Chondrocyte (in vitro differentiated cells): Measurements from ENCODE around the gene HLA-DRB5. TPM values are rescaled to one million over a fixed set of nuclear protein-coding genes. Genes with fewer than 3 reads are reported as not detected.
"Not testable (repeated sequence)": the region's sequence is repeated elsewhere in the genome, so short reads cannot be mapped to it uniquely, and the experiment has no call there.

Experiments
- DNase-seq: peaks from one replicate; pipeline ENCODE4 v3.0.0; 2021; ENCODE audit warnings: mixed read lengths, low spot score
- H3K27ac Mint-ChIP-seq: one replicate; pipeline ENCODE4 v1.8.0; 2021; ENCODE audit warnings: mild to moderate bottlenecking, moderate library complexity, mixed read lengths; ENCODE audit not compliant: unreplicated experiment
- H3K27me3 Mint-ChIP-seq: 2 replicates; pipeline ENCODE4 v1.8.0; 2021; ENCODE audit warnings: low read depth, mixed read lengths
- H3K36me3 Mint-ChIP-seq: 2 replicates; pipeline ENCODE4 v1.8.0; 2021; ENCODE audit warnings: low read depth, mixed read lengths
- H3K4me1 Mint-ChIP-seq: 2 replicates; pipeline ENCODE4 v1.8.0; 2021; ENCODE audit warnings: low read depth, mild to moderate bottlenecking, mixed read lengths
- H3K4me3 Mint-ChIP-seq: one replicate; pipeline ENCODE4 v1.8.0; 2021; ENCODE audit warnings: mild to moderate bottlenecking, moderate library complexity, mixed read lengths; ENCODE audit not compliant: unreplicated experiment
- H3K9me3 Mint-ChIP-seq: 2 replicates; pipeline ENCODE4 v1.8.0; 2021; ENCODE audit warnings: low read depth, mixed read lengths
- CTCF ChIP-seq: fragments of 200-600 bp; sonication (generic); IDR thresholded peaks from 2 replicates; pipeline ENCODE4 v1.5.0; 2021; ENCODE audit warnings: antibody characterized with exemption, mild to moderate bottlenecking, moderate library complexity
- long read RNA-seq: library from polyadenylated mRNA; stranded (forward); transcript quantifications from one replicate; pipeline ENCODE4 v2.0.0, GENCODE V29; 2021
- total RNA-seq: library from RNA; stranded (reverse); gene quantifications from 3 replicates; pipeline ENCODE4 v1.2.1, GENCODE V29; 2021

Gene HLA-DRB5
- total RNA-seq, result not detected in 3 replicates
- long read RNA-seq, result 0 reads

GRCh38 chr6:32529697-32530430, at the start of gene HLA-DRB5:
Gene HLA-DRB5, minus strand, starts transcription at chr6:32530287. Its CDS starts 63 bp downstream, at chr6:32530224.
- Mint-ChIP-seq H3K4me1 (no peaks in the 10 kb centered on the region), H3K36me3 (no peaks in the 10 kb centered on the region), H3K9me3 (no peaks in the 10 kb centered on the region), H3K27me3 (peaks cover 13% of the 10 kb centered on the region), H3K4me3 (no peak within 1 kb of the TSS), H3K27ac (no peak within 1 kb of the TSS)
- DNase-seq, result no peak
- no peak for TF ChIP-seq CTCF

- Mint-ChIP-seq H3K4me1 (peaks cover 6% of the 10 kb centered on the region), H3K27me3 (peaks cover 32% of the 10 kb centered on the region)
- DNase-seq, result no peak
These were observed 48.9 kb upstream of the HLA-DRB5 start for GRCh38 chr6:32578962-32579361.

GRCh38 chr6:32577493-32577892, 47.4 kb upstream of the HLA-DRB5 start:
- H3K27ac Mint-ChIP-seq, H3K36me3 Mint-ChIP-seq, DNase-seq, H3K9me3 Mint-ChIP-seq, H3K4me3 Mint-ChIP-seq, H3K4me1 Mint-ChIP-seq: not testable (repeated sequence)
- H3K27me3 Mint-ChIP-seq, result peaks cover 29% of the 10 kb centered on the region

More at GRCh38 chr6:32578962-32579361, 48.9 kb upstream of the HLA-DRB5 start:
- Mint-ChIP-seq H3K4me3 (no peak overlapping the region), H3K9me3 (no peaks in the 10 kb centered on the region), H3K36me3 (peaks cover 1% of the 10 kb centered on the region), H3K27ac (no peak overlapping the region)
- no peak for TF ChIP-seq CTCF

DNA sequence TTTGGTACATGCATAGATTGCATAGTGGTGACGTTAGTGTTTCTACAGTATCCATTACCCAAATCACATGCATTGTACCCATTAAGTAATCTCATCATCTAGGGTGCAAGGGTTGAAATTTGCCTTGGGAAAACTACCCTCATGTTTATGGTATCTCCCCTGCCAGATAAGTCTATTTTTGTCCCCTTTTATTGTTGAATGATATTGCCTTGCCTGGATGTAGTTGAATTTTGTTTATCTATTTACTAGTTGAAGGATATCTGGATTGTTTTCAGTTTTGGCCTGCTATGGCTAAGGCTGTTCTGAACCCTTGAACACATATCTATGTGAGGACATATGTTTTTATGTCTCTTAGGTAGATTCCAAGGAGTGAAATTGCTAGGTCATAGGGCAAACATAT, 46.2 kb upstream of the HLA-DRB5 start:
- H3K4me3 Mint-ChIP-seq, result no peak overlapping the region

DNA sequence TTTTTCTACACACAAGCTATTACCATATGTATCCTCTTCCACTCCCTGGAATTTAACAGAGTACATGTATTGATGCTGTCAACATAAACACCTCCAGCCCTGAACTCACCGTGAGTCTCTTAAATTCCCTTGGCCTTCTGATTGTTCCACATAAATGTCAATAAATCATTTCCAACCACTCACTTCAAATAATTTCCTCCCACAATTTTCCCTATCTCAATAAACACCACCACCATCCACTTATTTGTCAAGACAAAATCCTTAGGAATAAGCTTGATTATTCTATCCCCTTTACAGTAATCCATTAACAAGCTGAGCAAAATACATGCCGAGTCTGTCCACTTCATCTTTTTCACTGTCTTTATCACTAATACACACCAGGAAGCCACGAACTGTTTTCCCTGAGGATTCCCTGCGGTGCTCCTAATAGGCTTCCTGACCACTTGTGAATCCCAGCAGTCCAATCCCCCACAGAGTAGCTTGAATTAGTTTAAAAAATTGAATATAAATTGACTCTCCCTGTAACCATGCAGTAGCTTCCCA, 40.3 kb upstream of the HLA-DRB5 start:
- Mint-ChIP-seq H3K27me3 (peaks cover 27% of the 10 kb centered on the region), H3K9me3 (no peaks in the 10 kb centered on the region), H3K4me1 (no peaks in the 10 kb centered on the region), H3K4me3 (no peak overlapping the region), H3K36me3 (no peaks in the 10 kb centered on the region), H3K27ac (no peak overlapping the region)
- no peak for TF ChIP-seq CTCF
- DNase-seq, result no peak

More for the DNA sequence above, 46.2 kb upstream of the HLA-DRB5 start:
- H3K36me3 Mint-ChIP-seq, result no peaks in the 10 kb centered on the region
- peaks cover 23% of the 10 kb centered on the region for H3K27me3 Mint-ChIP-seq
- DNase-seq, result no peak
- H3K27ac Mint-ChIP-seq, result no peak overlapping the region
- H3K9me3 Mint-ChIP-seq, result no peaks in the 10 kb centered on the region
- no peak for TF ChIP-seq CTCF
- H3K4me1 Mint-ChIP-seq, result no peaks in the 10 kb centered on the region

- no peaks in the 10 kb centered on the region for H3K4me1 Mint-ChIP-seq
- no peaks in the 10 kb centered on the region for H3K9me3 Mint-ChIP-seq
- no peak overlapping the region for H3K27ac Mint-ChIP-seq
- no peak for DNase-seq
- peaks cover 21% of the 10 kb centered on the region for H3K27me3 Mint-ChIP-seq
- H3K36me3 Mint-ChIP-seq, result no peaks in the 10 kb centered on the region
- H3K4me3 Mint-ChIP-seq, result no peak overlapping the region
- no peak for TF ChIP-seq CTCF
These were observed 38.5 kb upstream of the HLA-DRB5 start for GRCh38 chr6:32568561-32568960.
